ENCODE measurements around the gene ZMAT5.

The ZMAT5 gene

GRCh38 chr22:29726512-29727130 lies 40.2 kb downstream of the ZMAT5 start:
- no peak for DNase-seq

DNA sequence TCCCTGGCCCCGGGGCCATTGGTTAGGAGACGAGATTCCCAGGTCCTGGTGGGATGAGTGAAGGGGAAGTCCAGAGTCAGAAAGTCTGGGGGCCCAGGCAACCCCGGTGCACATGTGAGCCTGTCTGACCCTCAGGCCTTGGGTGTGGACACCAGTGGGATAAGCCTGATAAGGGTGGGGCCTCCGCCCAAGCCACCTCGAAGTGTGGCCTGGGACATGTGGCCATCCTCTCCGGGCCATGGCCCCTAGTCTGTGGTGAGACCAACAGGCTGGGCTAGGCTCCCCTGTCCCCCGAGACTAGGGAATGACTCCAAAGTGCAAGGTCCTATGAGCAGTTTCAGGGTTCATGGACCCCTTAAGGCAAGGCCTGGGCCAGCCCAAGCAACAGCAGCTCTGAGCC lies 40.7 kb downstream of the ZMAT5 start:
- no peak for DNase-seq

GRCh38 chr22:29724843-29725242 lies 42.0 kb downstream of the ZMAT5 start:
- DNase-seq = no peak

DNA sequence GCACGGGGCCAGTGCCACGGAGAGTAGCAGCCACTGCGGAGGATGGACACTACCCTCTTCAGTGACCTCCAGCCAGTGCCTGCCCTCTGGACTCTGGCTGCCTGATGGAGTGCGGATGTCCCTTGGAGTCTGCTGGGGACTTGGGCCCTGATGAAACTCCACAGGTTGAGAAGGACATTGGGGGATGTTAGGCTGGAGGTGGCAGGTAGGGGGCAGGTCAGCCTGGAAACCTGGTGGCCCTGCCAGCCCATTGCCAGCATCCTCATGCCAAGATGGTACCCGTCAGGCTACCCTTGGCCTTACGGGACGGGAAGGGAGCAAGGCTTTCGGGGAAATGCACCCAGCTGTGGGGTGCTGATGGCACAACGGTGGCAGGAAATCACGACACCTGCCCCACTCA lies 43.0 kb downstream of the ZMAT5 start:
- DNase-seq = no peak

GRCh38 chr22:29722587-29722986 lies 44.2 kb downstream of the ZMAT5 start:
- DNase-seq = no peak

DNA sequence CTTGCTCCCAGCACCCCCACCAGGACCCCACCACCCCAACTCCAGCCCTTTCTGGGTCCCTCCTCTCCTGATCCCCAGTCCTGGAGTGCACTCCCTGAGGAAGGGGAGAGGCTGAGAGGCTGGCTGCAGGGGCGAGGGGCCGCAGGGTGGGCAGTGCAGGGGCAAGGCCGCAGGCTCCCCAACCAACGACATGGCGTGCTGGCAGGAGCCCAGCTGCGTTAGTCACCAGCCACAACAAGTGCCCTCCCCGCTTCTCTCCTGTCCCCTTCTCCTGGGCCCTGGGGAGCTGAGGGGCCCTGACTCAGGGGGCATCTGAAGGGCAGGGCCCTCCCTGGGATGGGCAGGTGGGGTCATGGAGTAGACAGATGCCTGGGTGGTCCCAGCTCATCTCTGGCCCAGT lies 44.7 kb downstream of the ZMAT5 start:
- no peak for DNase-seq

DNA sequence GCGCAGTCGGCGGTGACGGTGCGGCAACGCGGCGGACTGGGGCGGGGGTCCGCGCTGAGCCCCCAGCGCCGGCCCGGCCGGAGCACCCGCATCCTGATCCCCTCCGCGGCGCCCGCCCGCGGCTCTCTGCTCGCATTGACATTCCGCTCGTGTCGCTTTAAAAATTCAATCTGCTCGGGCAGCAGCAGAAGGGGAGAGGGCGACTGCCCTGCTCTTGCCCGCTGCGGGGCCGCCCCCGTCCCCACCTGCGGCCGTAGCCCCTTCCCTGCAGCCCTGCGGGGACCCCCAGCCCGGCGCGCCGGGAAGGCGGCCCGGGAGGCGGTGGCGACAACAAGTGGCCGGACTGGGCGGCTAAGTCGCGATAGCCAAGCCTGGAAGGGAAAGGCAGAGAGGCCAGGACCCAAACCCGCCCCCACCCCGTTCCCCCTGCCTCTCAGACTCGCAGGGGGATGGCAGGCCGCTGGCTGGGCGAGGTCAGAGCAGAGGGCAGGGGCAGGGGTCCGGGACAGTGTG lies 45.9 kb downstream of the ZMAT5 start:
- DNase-seq = no peak

GRCh38 chr22:29719899-29720645 lies 46.7 kb downstream of the ZMAT5 start, which contains the start of gene CABP7:
TSS of gene CABP7 (plus strand) at chr22:29720003. CDS start at chr22:29720425, 422 bp downstream.
- peak; percentile 15 for DNase-seq

GRCh38 chr22:29718949-29719898 lies 47.6 kb downstream of the ZMAT5 start:
- DNase-seq = no peak

- DNase-seq = no peak
Measured at GRCh38 chr22:29717789-29718188, 49.0 kb downstream of the ZMAT5 start.

DNA sequence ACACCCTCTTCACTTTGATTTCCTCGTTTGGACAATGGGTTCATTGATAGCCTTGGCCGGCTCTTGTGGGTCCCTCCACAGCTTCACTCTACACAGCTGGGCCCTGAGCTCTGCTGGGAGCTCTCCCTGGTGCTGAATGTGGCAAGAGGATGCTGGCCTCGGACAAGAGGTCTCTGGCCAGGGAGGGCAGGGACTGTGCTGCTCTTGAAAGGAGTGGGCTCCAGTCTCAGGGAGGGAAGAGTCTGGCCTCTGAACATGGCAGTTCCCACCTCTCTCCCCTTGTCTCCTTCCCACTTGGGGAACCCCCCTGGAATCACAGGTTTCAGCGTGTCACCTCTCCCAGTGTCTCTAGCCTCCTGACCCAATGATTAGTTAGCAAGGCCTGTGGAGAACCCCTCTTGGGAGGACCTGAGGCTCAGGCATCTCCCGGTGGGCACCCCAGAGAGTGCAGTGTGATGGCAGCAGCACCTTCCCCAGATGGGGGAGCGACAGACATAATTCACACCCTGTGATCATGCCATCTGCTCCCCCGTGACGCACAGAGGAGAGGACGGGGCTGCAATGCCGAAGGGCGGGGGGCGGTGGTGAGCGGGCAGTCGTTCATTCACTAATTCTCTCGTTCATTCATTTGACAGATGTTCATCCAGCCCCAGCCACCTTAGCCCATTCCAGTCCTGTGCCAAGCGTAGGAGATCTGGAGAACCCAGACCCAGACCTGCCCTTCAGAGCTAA lies 49.8 kb downstream of the ZMAT5 start:
- DNase-seq = no peak

- DNase-seq = no peak
Measured at GRCh38 chr22:29715705-29716104, 51.1 kb downstream of the ZMAT5 start.

DNA sequence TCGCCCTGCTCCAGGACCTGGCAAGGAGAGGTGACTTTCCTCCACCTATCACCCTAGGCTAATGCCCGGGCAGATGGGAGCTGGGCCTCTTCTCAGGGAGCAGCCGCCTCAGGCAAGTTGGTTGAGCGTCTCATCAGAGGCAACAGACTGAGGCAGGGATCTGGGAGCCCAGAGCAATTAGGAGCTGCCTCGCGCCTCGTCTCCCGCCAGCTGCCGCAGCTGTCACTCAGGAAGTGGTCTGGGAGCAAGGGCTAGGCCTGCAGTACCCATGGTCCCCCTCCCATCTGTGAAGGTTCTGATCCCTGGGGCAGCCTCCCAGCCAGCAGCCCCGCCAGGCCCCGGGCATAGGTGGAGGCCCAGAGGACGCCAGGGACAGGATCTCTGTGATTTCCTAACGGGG lies 51.6 kb downstream of the ZMAT5 start:
- DNase-seq = no peak

- no peak for DNase-seq
Measured at GRCh38 chr22:29713156-29713727, 53.6 kb downstream of the ZMAT5 start.

- no peak for DNase-seq
Measured at GRCh38 chr22:29712119-29712518, 54.7 kb downstream of the ZMAT5 start.

DNA sequence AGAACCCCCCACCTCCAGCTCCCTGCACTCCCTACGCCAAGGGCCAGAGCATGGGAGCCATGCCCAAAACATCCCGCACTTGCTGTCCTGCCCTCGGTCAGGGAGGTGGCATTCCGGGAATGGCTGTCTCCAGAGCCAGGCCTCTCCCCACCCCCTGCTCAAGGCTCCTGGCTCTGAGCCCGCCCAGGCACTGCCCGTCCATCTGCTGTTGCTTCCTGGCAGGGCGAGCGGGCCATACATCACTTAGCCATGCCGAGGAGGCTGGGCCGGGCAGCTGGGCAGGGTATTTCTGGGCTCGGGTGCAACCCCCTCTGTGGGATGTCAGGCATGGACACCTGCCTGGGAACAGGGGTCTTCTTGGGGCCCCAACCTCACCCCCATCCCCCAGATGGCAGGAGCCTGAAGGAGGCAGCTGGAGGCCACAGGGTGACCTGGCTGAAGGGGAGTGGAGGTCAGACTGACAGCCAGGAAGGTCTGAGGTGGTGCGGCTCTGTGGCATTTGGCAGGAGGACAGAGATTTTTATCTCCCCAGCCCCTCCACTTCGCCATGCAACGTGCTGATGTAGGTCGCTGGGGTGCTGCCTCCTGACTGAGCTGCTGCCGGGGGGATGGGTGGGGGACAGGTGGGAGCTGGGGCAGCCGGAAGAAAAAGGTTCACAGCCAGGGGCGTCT lies 55.7 kb downstream of the ZMAT5 start:
- DNase-seq = peak; percentile 77

GRCh38 chr22:29710193-29710592 lies 56.6 kb downstream of the ZMAT5 start:
- no peak for DNase-seq

- DNase-seq = no peak
Measured at GRCh38 chr22:29707471-29707870, 59.3 kb downstream of the ZMAT5 start.

DNA sequence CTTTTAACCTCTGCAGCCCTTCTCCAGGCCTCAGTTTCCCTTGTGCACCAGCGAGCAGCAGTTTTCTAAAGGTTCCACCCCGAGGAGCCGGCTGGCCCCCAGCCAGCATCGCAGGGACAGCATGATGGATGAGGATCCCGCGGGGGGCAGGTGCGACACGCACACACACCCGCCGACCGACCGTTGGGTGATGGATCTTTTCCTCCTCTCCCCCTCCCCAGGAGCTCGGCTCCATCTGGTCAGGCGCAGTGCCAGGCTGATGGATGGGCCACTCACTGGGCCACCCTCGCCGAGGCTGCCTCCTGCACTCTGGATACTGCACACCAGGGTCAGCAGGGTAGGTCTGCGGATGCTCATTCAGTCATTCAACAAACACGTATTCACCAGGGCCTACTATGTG lies 59.8 kb downstream of the ZMAT5 start:
- peak; percentile 67 for DNase-seq

DNA sequence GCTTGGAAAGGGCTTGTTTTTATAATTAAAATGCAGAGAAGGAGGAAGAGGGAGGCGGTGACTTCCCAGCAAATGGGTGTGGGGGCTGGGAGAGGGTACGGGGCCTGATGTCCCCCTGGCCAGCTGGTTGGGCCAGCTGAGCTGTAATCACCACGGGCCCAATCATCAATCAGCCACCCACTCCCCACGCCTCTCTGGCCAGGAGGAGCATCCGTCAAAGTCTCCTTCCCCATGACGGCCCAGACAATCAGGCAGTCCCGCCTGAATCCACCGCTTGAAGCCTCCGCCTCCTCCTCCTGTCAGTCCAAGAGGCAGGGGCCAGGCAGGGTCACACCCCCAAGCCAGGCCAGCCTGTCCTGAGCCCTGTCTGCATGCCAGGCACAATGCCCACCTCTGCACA lies 60.3 kb downstream of the ZMAT5 start:
- peak; percentile 33 for DNase-seq

- DNase-seq = no peak
Measured at GRCh38 chr22:29705651-29706050, 61.2 kb downstream of the ZMAT5 start.

Measured in NCI-H1092 treated with DMSO at 0.1 percent for 48 hours (cell line).